NB4 (cell line): Measurements from ENCODE around the gene HDAC4.

ENCODE experiments used
- DNase-seq: peaks from one replicate; pipeline ENCODE4 v3.0.0; 2010; ENCODE audit warnings: low read depth
- H3K4me3 ChIP-seq: one replicate; pipeline ENCODE4 v1.5.1; 2011; ENCODE audit warnings: mild to moderate bottlenecking, low read depth, low read length, moderate library complexity
- MYC ChIP-seq: IDR thresholded peaks from 2 replicates; pipeline ENCODE4 v1.6.1; 2011; ENCODE audit warnings: low read depth, low read length
- POLR2A ChIP-seq: IDR thresholded peaks from 2 replicates; pipeline ENCODE4 v1.6.1; 2011; ENCODE audit warnings: mild to moderate bottlenecking; ENCODE audit not compliant: insufficient read length; ENCODE audit errors: extremely low read depth
- TF ChIP-seq, protein P1 (sequence below): IDR thresholded peaks from one replicate; pipeline ENCODE4 v1.5.1; 2012; ENCODE audit warnings: low read depth, low read length
- TF ChIP-seq, protein P2 (sequence below): IDR thresholded peaks from 2 replicates; pipeline ENCODE4 v1.6.1; 2011; ENCODE audit warnings: low read depth, low read length

The HDAC4 gene

DNA sequence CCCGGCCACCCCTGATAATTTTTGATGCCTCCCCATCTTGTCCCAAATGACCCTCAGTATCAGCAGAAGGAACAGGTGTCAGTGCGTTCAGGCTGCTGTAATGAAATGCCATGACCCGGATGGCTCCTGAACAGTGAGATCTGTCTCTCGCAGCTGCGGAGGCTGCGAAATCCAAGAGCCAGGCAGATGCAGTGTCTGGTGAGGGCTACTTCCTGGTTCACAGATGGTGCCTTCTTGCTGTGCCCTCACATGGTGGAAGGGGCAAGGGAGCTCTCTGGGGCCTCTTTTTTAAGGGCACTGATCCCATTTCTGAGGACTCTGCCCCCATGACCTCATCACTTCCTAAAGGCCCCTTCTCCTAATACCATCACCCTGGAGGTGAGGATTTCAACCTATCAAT, 400.7 kb downstream of the HDAC4 start:
- DNase-seq: no peak
- TF ChIP-seq, protein P1, sequence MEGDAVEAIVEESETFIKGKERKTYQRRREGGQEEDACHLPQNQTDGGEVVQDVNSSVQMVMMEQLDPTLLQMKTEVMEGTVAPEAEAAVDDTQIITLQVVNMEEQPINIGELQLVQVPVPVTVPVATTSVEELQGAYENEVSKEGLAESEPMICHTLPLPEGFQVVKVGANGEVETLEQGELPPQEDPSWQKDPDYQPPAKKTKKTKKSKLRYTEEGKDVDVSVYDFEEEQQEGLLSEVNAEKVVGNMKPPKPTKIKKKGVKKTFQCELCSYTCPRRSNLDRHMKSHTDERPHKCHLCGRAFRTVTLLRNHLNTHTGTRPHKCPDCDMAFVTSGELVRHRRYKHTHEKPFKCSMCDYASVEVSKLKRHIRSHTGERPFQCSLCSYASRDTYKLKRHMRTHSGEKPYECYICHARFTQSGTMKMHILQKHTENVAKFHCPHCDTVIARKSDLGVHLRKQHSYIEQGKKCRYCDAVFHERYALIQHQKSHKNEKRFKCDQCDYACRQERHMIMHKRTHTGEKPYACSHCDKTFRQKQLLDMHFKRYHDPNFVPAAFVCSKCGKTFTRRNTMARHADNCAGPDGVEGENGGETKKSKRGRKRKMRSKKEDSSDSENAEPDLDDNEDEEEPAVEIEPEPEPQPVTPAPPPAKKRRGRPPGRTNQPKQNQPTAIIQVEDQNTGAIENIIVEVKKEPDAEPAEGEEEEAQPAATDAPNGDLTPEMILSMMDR: no peak
- no peak for TF ChIP-seq MYC
- TF ChIP-seq, protein P2, sequence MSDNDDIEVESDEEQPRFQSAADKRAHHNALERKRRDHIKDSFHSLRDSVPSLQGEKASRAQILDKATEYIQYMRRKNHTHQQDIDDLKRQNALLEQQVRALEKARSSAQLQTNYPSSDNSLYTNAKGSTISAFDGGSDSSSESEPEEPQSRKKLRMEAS: no peak
- H3K4me3 ChIP-seq: no peak overlapping the region

DNA sequence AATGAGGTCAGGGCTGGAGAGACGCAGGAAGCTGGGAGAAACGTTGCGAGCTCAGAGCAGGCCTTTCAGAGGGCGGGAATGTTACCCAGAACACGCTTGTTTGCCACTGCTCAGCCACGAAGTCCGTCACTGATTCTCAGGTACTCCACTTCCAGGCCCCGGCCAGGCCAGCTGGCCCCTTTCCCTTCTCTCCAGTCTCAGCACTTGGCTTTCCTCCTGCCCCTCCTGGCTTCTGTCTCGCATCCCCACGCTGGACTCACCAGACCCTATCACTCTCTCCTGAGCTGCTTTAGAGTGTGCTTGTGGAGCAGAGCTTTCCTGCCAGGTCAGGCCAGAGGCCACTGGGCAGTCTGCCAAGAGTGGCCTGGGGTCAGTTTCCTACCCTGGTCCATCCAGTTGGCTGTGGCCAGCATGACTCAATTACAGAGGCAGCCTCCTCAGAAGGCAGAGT, 401.5 kb downstream of the HDAC4 start:
- no peak overlapping the region for H3K4me3 ChIP-seq
- TF ChIP-seq, protein P2: no peak
- TF ChIP-seq, protein P1: no peak
- TF ChIP-seq POLR2A (no peak), MYC (no peak)
- DNase-seq: no peak

DNA sequence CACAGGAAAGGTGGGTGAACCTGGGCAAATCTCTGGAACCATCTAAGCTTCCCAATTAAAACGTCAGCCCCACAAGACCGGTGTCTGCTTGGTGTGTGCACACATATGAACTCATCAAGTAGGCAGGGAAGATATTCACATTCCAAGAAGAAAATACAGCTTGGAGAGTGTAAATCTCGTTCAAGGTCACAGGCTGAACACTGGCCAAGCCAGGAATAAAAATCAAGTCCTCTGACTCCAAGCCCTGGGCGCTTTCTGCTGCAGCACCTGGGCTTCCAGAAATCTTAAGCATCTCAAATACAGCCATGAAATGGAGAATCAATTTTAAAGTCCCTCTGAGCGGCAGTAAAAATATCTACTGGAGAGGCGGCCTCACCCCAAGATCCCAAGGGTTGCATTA, 402.0 kb downstream of the HDAC4 start:
- DNase-seq: no peak
- no peak overlapping the region for H3K4me3 ChIP-seq
- TF ChIP-seq, protein P2: no peak
- no peak for TF ChIP-seq POLR2A
- TF ChIP-seq MYC: no peak
- TF ChIP-seq, protein P1: no peak
